Measurements from ENCODE around the gene ALPG.
"Not testable (repeated sequence)": the region's sequence is repeated elsewhere in the genome, so short reads cannot be mapped to it uniquely, and the experiment has no call there.

The ALPG gene

GRCh38 chr2:232369126-232369951 lies 37.3 kb upstream of the ALPG start:
- no peak overlapping the region for H3K4me3 ChIP-seq (ENCODE audit: low read length)
- TF ChIP-seq ZNF274 (IDR thresholded peaks at IDR 0.05; ENCODE audit: low read depth, low read length) = no peak

- not testable (repeated sequence) for H3K4me3 ChIP-seq (ENCODE audit: low read length)
These were observed 36.6 kb upstream of the ALPG start for GRCh38 chr2:232370007-232370406.

GRCh38 chr2:232372231-232373208 lies 34.1 kb upstream of the ALPG start:
- no peak overlapping the region for H3K4me3 ChIP-seq (ENCODE audit: low read length)
- no peak for TF ChIP-seq ZNF274 (IDR thresholded peaks at IDR 0.05; ENCODE audit: low read depth, low read length)

GRCh38 chr2:232374356-232374755 lies 32.3 kb upstream of the ALPG start:
- H3K4me3 ChIP-seq (ENCODE audit: low read length) = no peak overlapping the region
- TF ChIP-seq ZNF274 (IDR thresholded peaks at IDR 0.05; ENCODE audit: low read depth, low read length) = no peak

- no peak for TF ChIP-seq ZNF274 (IDR thresholded peaks at IDR 0.05; ENCODE audit: low read depth, low read length)
- H3K4me3 ChIP-seq (ENCODE audit: low read length) = no peak overlapping the region
These were observed 31.5 kb upstream of the ALPG start for GRCh38 chr2:232375164-232375563.

GRCh38 chr2:232376260-232376659 lies 30.4 kb upstream of the ALPG start:
- H3K4me3 ChIP-seq (ENCODE audit: low read length) = no peak overlapping the region
- TF ChIP-seq ZNF274 (IDR thresholded peaks at IDR 0.05; ENCODE audit: low read depth, low read length) = no peak

GRCh38 chr2:232376713-232377112 lies 29.9 kb upstream of the ALPG start:
- no peak overlapping the region for H3K4me3 ChIP-seq (ENCODE audit: low read length)
- no peak for TF ChIP-seq ZNF274 (IDR thresholded peaks at IDR 0.05; ENCODE audit: low read depth, low read length)

GRCh38 chr2:232377319-232377718 lies 29.3 kb upstream of the ALPG start:
- TF ChIP-seq ZNF274 (IDR thresholded peaks at IDR 0.05; ENCODE audit: low read depth, low read length) = no peak
- no peak overlapping the region for H3K4me3 ChIP-seq (ENCODE audit: low read length)

GRCh38 chr2:232377841-232378734 lies 28.6 kb upstream of the ALPG start:
- no peak for TF ChIP-seq ZNF274 (IDR thresholded peaks at IDR 0.05; ENCODE audit: low read depth, low read length)
- no peak overlapping the region for H3K4me3 ChIP-seq (ENCODE audit: low read length)

- H3K4me3 ChIP-seq (ENCODE audit: low read length) = not testable (repeated sequence)
These were observed 27.9 kb upstream of the ALPG start, which contains the start of gene ALPP for GRCh38 chr2:232378735-232379151. Gene ALPP, plus strand, starts transcription at chr2:232378751. Its CDS starts 52 bp downstream, at chr2:232378803.

- H3K4me3 ChIP-seq (ENCODE audit: low read length) = not testable (repeated sequence)
These were observed 26.7 kb upstream of the ALPG start for GRCh38 chr2:232379610-232380590.

- H3K4me3 ChIP-seq (ENCODE audit: low read length) = not testable (repeated sequence)
These were observed 25.2 kb upstream of the ALPG start for GRCh38 chr2:232381204-232382031.
